Posterior vena cava (tissue), 2 donors: Measurements from ENCODE around the gene METTL16. TPM values are rescaled to one million over a fixed set of nuclear protein-coding genes. Genes with fewer than 3 reads are reported as not detected.

Experiments used
- DNase-seq: peaks from one replicate; pipeline ENCODE4 v3.0.0-alpha.2; 2020; ENCODE audit warnings: low spot score
- intact Hi-C, 2 donors: fragments of 100-400 bp; cut with DNase I; formaldehyde crosslinking; loops; one replicate each; pipeline versions ENCODE4 v1.14.1 to v1.14.2; 2022 to 2023
- total RNA-seq, 2 donors: library from RNA; stranded (reverse); fragmentation: NEBNext Ultra II Directional; extraction: Animal tissue kit (Norgen Biotek cat#: 25700); gene quantifications; one replicate each; pipeline ENCODE4 v1.2.1, GENCODE V29; 2021
- donor health status: DM: yes; HTN: yes; CAD: no.
- donor health status: DM: yes; HTN: yes; CAD: no.

METTL16 gene
- total RNA-seq, 2 donors from 2014 or later: 27.6 to 29.4 TPM

DNA sequence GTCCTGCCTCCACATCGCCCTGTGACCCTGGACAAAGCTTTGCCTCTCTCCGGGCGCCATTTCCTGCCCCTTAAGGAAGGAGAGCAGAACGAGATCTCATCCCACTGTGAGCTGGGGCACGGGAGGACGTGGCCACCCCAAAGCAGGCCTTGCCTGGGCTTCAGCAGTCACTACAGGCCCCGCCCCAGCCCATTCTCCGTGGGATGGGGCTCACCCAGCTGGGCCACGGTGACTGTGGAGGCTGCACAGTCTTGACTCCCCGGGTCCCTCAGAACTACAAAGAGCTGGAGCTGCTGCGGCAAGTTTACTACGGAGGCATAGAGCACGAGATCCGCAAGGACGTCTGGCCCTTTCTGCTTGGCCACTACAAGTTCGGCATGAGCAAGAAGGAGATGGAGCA, 139.0 kb downstream of the METTL16 start:
- no peak for DNase-seq
- intact Hi-C loops: no loop called here

DNA sequence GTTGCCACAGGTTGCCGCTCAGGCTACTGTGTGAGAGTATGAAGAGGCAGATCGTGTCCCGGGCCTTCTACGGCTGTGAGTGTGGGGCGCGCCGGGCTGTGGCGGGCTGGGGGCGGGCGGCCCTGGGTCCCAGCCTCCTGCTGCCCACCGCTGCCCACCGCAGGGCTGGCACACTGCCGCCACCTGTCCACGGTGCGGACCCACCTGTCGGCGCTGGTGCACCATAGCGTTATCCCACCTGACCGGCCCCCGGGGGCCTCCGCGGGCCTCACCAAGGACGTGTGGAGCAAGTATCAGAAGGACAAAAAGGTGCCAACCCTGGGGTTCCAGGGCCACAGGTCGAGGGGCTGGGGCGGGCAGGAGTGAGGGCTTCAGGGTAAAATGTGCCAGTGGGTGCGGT, 139.5 kb downstream of the METTL16 start:
- intact Hi-C loops: no loop called here
- no peak for DNase-seq

DNA sequence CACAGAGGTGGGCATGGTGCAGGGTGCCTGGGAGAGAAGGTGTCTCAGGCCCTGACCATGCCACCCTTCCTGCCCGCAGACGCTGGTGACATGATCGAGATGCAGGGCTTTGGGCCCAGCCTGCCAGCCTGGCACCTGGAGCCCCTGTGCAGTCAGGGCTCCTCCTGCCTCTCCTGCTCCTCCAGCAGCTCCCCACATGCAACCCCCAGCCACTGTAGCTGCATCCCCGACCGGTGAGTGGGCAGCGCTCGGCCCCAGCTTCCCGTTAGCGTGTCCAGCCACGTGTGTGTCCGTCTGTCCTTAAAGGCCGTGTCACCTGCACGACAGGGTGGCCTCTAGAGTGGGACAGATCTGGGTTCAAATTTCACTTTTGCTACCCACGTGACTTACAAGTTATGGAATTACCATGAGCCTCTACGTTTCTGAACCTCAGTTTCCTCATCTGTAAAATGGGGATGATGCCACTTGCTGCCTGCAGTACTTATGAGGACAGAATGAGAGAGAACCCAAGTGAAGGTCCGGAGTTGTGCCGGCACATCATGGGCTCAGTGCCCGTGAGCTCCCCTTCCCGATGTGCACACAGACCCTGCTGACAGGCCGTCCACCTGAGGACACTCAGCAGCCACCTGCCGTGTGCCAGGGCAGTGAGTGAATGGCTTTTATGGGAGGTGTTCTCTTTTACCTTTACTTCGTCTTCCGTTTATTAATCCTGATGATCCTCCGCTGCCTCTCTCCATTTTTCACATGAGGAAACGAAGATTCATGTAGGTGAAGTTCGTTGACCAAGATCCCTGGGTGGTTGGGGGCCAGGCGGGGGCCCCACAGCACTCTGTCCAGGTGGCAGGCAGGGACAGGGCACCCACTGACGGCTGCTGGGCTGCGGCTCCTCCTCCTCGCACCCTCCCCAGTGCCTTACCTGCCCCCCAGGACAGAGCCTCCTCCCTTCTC, 140.2 kb downstream of the METTL16 start:
- intact Hi-C loops: no loop called here
- DNase-seq: no peak

DNA sequence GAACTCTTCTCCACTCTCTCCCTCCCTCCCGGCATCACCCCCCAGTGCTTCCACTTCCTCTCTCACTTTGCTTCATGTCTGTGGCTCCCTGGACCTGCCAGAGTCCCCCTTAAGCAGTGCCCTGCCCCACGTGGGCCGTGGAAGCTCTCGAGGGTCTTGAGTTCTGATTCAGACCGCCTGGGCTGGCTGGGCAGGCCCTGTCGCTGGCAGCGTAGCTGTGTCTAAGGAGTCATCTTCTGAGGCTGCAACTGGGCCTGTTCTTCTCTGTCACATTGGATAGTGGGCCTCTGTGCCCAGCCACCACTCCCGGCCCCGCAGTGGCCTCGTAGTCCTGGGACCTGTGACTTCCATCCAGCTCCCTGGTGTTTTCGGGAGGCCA, 141.5 kb downstream of the METTL16 start:
- no peak for DNase-seq
- intact Hi-C loops: no loop called here

DNA sequence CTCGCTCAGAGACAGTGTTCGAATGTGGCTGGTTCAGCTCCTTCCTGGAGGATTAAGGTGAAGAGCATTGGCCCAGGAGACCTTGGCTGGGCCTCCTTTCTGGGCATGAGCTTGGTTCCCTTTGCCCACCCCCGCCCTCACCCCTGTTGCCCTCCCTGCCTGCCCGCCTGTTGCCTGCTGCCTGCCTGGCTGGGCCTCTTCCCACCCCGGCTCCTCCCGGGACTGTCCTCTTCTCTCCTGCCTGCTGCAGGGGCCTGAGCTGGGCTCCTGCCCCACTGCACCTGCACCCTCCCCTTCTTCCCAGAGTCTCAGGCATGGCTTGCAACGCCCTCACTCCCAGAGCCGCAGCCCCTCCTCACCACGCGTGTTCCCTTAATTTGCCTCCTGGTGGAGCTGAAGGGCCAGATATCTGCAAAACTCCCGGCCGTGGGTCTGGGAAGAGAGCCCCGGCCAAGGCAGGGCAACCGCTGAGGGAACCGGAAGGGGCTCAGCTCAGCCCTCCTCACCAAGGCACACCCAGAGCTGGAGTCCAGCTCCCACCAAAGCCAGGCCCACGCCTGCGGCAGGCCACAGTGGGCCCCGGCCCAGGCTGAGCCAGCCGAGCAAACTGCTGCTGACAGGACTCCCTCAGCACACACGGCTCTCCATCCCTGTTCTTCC, 142.0 kb downstream of the METTL16 start:
- intact Hi-C loops: no loop called here
- no peak for DNase-seq

DNA sequence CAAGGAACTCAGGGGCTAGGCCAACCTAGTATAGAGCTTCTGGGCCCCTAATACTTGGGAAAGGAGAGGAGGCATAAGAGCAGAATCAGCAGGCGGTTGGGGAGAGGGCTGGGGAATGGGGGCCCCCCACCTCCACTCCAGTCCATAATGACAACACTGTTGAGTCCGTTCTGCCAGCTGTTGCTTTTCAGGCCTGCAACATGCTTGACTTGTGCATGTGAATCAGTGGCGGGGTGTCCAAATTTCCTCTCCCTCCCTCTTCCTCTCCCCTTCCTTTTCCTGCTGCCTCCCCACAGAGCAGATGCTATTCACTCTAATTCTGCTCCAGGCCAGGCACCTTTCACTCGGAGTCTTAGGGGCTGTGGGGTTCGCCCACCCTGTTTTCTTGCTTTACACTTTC, 142.6 kb downstream of the METTL16 start:
- intact Hi-C loops: no loop called here
- DNase-seq: no peak

DNA sequence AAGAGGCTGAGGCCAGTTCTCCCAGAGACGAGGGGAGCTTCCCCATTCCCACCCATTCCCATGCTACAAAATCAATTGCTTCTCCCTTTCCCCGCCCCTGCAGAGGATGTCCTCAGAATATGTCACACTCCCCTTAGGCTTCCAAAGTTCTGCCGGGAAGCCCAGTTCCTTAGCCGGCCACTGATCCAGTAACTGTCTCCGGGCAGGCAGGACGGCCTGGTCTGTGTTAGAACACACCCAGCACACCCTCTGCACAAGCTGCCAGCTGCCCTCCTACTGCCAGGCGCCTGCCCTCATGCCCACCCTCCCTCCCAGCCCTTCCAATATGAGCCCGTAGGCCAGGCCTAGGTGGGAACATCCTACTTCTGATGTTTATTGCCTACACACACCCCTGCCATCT, 143.3 kb downstream of the METTL16 start:
- no peak for DNase-seq
- intact Hi-C loops: no loop called here

DNA sequence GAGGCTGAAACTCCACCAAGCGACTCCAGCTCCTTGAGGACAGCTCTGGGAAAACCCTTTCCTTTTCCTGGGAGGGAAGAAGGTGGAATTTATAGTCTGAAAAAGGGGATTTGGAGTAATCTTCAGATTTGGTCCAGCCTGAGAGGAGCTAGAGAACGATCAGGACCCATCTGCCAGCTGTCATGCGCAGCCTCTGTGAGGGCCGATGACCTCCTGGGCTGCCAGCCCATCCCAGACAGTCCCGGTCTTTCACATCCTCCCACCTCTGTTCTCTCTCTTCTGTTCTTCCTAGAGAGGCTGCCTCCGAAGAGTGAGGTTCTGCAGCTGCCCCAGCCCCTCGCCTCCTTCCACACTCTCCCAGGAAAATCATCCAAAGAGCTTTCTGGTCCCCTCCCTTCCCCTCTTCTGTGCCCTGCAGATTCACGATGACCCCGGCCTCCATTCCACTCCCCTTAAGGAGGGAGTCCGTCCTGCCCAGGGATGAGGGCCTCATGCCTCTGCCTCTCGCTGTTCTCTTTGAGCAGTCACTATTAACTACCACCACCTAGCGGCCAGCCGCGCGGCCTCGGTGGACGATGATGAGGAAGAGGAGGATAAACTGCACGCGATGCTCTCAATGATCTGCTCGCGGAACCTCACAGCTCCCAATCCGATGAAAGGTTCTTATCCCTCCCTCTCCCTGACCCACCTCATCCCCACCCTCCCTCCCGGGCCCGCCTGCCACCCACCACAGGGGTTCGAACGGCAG, 144.8 kb downstream of the METTL16 start:
- DNase-seq: no peak
- intact Hi-C loops: no loop called here

Other genes with a start within 250 kb of the METTL16 start
- gene SMG6, start 208.1 kb downstream of the METTL16 start, total RNA-seq: 10 to 100 TPM; 36.2 to 43.8 TPM
- gene SRR, start 207.9 kb downstream of the METTL16 start, total RNA-seq: 10 to 100 TPM in 1 of 2 donors, 1 to 10 TPM in 1; 7.4 to 10.9 TPM
- 10 to 100 TPM; 20.8 to 24.0 TPM for gene TSR1, start 175.4 kb downstream of the METTL16 start, total RNA-seq
- gene SGSM2, start 174.4 kb downstream of the METTL16 start, total RNA-seq: 10 to 100 TPM; 38.7 to 42.9 TPM
- 10 to 100 TPM; 26.0 to 27.2 TPM for gene MNT, start 110.8 kb downstream of the METTL16 start, total RNA-seq
- 100 to 1,000 TPM; 129 to 138 TPM for gene PAFAH1B1, start 81.8 kb upstream of the METTL16 start, total RNA-seq
- gene CLUH, start 199.9 kb upstream of the METTL16 start, total RNA-seq: 10 to 100 TPM; 36.0 to 44.5 TPM
- under 1 TPM; 0.05 to 0.23 TPM for gene CCDC92B, start 237.8 kb upstream of the METTL16 start, total RNA-seq